ENCODE measurements around the gene SPIRE1. TPM values are rescaled to one million over a fixed set of nuclear protein-coding genes. Genes with fewer than 3 reads are reported as not detected.

The SPIRE1 gene
- total RNA-seq, 1 donor from 2014 or later = 49.2 TPM

DNA sequence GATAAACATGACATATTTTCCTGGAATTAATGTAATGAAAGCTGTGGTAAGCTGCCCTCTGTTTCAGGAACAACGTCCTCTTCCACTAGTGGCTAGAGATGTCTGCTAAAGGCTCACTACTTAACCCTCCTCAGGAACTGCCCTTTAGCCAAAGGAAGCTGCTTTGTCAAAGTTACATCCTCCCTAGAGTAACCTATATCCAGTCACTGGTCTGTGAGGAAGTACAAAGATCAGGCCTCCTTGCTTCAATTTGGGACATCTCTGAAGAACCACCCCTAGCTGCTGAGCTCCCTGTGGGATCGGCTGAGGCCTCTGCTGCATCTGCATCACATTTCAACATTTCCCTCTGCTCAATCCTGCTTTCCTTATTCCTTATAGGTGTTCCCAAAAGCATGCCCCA is 142.4 kb downstream of the SPIRE1 start:
- DNase-seq (ENCODE audit: low read depth) = no peak
- TF ChIP-seq, protein P1, sequence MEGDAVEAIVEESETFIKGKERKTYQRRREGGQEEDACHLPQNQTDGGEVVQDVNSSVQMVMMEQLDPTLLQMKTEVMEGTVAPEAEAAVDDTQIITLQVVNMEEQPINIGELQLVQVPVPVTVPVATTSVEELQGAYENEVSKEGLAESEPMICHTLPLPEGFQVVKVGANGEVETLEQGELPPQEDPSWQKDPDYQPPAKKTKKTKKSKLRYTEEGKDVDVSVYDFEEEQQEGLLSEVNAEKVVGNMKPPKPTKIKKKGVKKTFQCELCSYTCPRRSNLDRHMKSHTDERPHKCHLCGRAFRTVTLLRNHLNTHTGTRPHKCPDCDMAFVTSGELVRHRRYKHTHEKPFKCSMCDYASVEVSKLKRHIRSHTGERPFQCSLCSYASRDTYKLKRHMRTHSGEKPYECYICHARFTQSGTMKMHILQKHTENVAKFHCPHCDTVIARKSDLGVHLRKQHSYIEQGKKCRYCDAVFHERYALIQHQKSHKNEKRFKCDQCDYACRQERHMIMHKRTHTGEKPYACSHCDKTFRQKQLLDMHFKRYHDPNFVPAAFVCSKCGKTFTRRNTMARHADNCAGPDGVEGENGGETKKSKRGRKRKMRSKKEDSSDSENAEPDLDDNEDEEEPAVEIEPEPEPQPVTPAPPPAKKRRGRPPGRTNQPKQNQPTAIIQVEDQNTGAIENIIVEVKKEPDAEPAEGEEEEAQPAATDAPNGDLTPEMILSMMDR (IDR thresholded peaks at IDR 0.05; ENCODE audit: insufficient read depth, low read length, poor library complexity, severe bottlenecking) = no peak
- Histone ChIP-seq H3K27me3 (ENCODE audit: control insufficient read depth, insufficient read depth, low read length) (no peaks in the 10 kb centered on the region), H3K4me3 (ENCODE audit: low read depth, low read length) (no peak overlapping the region), H3K36me3 (ENCODE audit: control insufficient read depth, insufficient read depth, low read length) (no peaks in the 10 kb centered on the region)

DNA sequence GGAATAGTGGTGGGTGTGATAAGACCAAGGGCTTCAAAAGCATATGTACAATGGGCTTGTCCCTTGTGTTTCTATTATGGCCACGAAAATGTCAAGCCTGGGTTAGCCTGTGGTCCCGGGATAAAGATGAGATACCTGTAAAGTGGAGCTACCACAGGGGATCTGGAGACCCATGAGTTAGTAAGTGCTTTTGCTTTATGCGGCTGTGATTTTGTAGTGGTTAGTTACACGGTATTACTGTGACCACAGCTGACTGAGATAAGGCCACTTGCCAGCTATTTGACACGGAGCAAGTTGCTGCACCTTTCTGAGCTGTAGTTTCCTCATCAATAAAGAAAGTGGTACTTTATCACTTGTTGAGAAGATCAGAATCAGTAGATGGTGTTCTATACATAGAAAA is 150.9 kb downstream of the SPIRE1 start:
- no peak for DNase-seq (ENCODE audit: low read depth)
- Histone ChIP-seq H3K4me3 (ENCODE audit: low read depth, low read length) (no peak overlapping the region), H3K27me3 (ENCODE audit: control insufficient read depth, insufficient read depth, low read length) (no peaks in the 10 kb centered on the region), H3K36me3 (ENCODE audit: control insufficient read depth, insufficient read depth, low read length) (peaks cover 2% of the 10 kb centered on the region)
- TF ChIP-seq, protein P1 (IDR thresholded peaks at IDR 0.05; ENCODE audit: insufficient read depth, low read length, poor library complexity, severe bottlenecking) = no peak

DNA sequence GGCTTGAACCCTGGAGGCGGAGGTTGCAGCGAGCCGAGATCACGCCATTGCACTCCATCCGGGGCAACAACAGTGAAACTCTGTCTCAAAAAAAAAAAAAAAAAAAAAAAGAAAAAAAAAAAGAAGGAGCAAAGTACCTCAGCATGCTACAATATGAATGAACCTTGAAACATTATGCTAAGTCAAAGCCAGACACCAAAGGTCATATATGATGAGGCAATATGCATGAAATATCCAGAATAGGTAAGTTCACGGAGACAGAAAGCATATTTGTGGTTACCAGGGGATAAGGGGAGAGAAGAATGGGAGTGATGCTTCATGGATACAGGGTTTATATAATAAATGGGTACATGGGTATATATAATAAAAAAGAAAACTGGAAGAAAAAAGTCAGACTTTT is 156.9 kb downstream of the SPIRE1 start:
- TF ChIP-seq, protein P1 (IDR thresholded peaks at IDR 0.05; ENCODE audit: insufficient read depth, low read length, poor library complexity, severe bottlenecking) = no peak
- Histone ChIP-seq H3K4me3 (ENCODE audit: low read depth, low read length) (no peak overlapping the region), H3K36me3 (ENCODE audit: control insufficient read depth, insufficient read depth, low read length) (no peaks in the 10 kb centered on the region), H3K27me3 (ENCODE audit: control insufficient read depth, insufficient read depth, low read length) (no peaks in the 10 kb centered on the region)
- DNase-seq (ENCODE audit: low read depth) = no peak

DNA sequence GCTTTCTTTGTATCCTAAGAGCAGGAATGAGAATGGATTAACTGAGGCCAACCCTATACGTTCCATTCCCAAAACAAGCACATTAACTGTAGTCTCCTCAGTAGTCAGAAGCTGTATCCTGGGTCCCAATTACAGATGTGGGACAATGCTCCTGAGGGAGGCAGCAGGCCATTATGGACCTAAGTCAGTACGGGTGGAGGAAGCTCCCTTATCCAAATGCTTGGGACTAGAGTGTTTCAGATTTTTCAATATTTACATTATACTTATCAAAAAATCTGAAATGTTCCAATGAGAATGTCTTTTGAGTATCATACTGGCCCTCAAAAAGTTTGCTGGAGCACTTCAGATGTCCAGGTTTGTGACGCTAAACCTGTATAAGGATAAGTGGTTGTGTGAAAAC is 160.1 kb downstream of the SPIRE1 start:
- no peak overlapping the region for H3K4me3 ChIP-seq (ENCODE audit: low read depth, low read length)
- no peaks in the 10 kb centered on the region for H3K27me3 ChIP-seq (ENCODE audit: control insufficient read depth, insufficient read depth, low read length)
- H3K36me3 ChIP-seq (ENCODE audit: control insufficient read depth, insufficient read depth, low read length) = no peaks in the 10 kb centered on the region
- TF ChIP-seq, protein P1 (IDR thresholded peaks at IDR 0.05; ENCODE audit: insufficient read depth, low read length, poor library complexity, severe bottlenecking) = no peak
- no peak for DNase-seq (ENCODE audit: low read depth)

DNA sequence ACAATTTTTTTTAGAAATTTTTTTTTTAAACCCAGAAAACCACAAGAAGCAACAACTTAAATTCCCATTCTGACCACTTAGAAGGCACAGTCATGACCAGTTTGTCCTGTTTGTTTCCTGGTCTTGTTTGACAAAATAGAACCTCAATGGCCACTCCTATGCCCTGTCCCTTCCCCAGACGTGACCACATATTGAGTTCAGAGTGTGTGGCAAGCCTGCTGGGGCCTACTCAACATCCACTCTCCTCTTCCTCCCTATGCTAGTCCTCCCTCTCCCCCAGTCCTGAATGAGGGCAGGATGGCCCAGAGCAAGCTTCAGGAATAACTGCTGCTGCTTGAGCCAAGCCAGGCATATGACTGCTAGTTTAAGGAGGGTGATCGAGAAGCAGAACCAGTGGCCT is 160.6 kb downstream of the SPIRE1 start:
- H3K27me3 ChIP-seq (ENCODE audit: control insufficient read depth, insufficient read depth, low read length) = no peaks in the 10 kb centered on the region
- H3K36me3 ChIP-seq (ENCODE audit: control insufficient read depth, insufficient read depth, low read length) = no peaks in the 10 kb centered on the region
- TF ChIP-seq, protein P1 (IDR thresholded peaks at IDR 0.05; ENCODE audit: insufficient read depth, low read length, poor library complexity, severe bottlenecking) = no peak
- H3K4me3 ChIP-seq (ENCODE audit: low read depth, low read length) = no peak overlapping the region
- no peak for DNase-seq (ENCODE audit: low read depth)

DNA sequence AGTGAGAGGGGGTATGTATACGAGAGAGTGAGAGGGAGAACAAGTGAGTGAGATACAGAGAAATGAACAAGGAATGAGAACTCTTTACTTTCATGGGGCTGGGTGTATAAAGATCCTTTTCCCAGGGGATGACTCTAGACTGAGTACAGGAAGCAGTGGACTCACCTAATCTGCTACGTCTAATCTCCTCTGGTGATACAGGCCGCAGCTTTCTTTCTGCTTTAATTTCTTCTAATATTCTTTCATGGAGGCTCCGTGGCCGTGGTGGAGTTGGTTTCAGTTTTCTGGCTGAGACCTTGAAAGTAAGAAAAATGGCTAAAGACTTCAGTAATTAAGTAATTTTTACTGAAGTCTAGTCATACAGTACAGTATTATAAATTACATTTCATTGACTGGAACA is 165.0 kb downstream of the SPIRE1 start:
- Histone ChIP-seq H3K36me3 (ENCODE audit: control insufficient read depth, insufficient read depth, low read length) (no peaks in the 10 kb centered on the region), H3K4me3 (ENCODE audit: low read depth, low read length) (no peak overlapping the region), H3K27me3 (ENCODE audit: control insufficient read depth, insufficient read depth, low read length) (no peaks in the 10 kb centered on the region)
- TF ChIP-seq, protein P1 (IDR thresholded peaks at IDR 0.05; ENCODE audit: insufficient read depth, low read length, poor library complexity, severe bottlenecking) = no peak
- no peak for DNase-seq (ENCODE audit: low read depth)
